HG03045 (cell line): ENCODE data around the gene APLN.

Experiments used
- ATAC-seq: cut with Tn5 transposase; IDR thresholded peaks from one replicate; pipeline ENCODE4 v1.9.1; 2021; ENCODE audit warnings: mild to moderate bottlenecking, moderate library complexity; ENCODE audit not compliant: unreplicated experiment

Gene APLN

GRCh38 chrX:129654652-129655546 lies at the start of gene APLN:
TSS of gene APLN (minus strand) at chrX:129654956. CDS start at chrX:129654630, 326 bp downstream.
- ATAC-seq = no peak

DNA sequence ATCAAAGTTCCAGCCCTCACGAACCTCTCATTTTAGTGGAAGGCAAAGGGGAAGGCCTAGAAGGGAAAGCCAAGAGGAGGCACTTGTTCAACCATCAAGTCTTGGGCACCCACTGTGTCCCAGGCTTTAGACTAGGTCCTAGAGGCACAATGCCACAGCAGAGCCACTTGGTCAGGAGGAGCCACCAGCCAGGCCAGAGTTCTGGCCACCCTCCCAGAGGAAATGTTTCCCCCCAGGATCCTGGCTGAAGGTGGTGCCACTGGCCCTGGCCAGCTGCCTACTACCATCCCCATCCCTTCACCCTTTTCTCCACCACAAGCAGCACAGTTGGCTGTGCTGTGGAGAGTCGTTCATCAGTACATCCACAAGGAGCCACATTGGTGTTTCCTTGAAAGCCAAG lies 49.7 kb upstream of the APLN start:
- no peak for ATAC-seq

DNA sequence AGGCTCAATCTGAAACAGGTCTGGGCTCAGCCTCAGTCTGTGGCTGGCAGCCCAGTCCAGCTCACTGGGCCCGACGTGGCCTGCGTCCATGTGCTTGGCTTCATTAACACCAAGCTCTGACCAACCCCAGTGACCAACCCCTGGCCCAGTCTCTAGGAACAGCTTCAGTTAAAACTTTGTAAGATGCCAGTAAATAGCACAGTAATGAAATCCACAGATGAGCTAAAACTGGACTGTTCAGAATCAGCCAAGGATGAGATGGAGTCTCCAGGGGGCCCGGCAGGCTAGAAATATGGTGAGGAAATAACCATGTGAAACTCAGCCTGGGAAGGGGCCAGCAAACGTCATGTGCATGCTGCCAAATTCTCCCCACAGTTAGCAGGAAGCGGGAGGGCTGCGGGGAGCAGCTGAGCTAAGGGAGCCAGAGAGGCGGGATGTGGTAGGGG lies 46.9 kb upstream of the APLN start:
- no peak for ATAC-seq

DNA sequence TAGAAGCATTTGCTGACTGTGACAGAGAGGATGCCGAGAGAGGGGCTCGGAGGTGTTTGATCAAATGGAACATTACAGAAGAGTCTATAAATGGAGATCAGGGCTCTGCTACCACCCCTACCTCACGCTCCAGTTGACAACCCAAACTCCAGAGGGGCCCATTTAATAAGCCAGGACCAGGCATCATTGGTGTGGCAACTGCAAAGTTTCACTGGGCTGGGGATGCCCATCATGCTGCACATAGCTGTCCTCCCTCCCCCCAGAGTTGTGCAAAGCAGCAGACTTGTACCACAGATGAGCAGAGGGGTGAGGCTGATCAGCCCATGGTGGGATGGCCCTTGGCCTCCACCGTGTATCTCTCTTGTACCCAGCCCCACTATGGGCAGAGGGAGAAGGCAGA lies 45.8 kb upstream of the APLN start:
- no peak for ATAC-seq

GRCh38 chrX:129698150-129698549 lies 43.4 kb upstream of the APLN start:
- no peak for ATAC-seq

DNA sequence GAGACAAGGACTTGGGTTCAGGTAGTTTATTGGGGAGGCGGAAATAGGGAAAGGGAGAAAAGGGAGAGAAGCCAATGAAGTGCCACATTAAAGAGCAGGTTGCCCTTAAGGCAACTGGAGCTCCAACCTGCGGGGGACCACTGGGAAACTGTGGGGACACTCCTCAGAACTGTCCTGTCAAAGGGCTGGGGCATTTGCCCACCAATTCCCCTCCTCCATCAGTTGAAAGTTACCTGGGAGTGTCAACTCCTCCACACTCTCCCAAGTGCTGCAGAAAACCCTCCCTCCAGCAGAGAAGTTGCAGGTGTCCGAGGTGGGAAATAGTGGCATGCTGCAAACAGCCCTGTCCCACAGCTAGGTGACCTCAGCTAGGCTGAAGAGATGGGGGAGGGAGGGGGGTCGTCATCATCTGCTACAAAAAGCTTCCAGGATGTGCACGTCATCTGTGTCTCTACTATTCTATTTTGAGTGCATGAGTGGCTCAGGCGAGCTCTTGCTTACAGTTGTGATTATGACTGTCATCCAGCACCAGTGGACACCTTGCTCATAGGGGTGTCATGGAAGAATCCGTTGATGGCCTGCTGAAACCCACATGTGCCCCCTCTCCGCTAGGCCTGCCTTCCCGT lies 42.6 kb upstream of the APLN start:
- ATAC-seq = no peak

GRCh38 chrX:129696463-129697155 lies 41.9 kb upstream of the APLN start:
- no peak for ATAC-seq

GRCh38 chrX:129695937-129696336 lies 41.2 kb upstream of the APLN start:
- ATAC-seq = no peak

GRCh38 chrX:129695535-129695934 lies 40.8 kb upstream of the APLN start:
- no peak for ATAC-seq

- ATAC-seq = no peak
These were observed 40.0 kb upstream of the APLN start for GRCh38 chrX:129694805-129695204.

DNA sequence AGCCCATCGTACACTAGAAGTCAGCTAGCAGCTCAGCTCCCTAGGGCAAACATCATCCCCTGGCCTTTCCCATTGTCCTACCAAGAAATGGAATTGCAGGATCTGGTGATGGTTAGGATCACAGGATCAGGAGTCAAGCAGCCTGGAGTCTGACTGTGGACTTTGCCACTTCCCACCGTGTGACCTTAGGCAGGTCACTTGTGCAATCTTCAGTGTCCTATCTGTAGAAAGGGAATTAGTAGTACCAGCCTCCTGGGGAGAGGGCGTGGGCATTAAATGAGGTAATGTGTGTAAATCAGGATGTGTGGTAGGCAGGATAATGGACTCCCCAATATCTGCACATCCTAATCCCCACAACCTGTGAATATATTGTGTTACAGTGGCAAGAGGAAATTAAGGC lies 38.6 kb upstream of the APLN start:
- no peak for ATAC-seq

DNA sequence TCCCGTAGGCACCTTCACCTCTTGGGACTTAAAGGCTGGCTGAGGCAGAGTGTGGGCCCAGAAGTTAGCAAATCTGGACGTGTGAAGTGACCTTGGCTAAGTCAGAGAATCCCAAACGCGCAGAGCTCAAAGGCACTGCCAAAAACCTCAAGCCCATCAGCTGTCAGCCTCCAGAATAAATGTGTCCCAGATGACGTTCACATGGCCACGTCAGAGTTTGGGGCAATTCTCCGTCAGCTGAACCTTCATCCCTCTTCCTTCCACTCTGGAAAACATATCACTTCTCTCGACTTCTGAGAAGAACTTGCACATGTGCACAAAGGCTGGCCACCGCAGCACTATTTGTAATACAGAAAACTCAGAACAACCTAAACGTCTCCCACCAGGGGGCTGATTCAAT lies 35.7 kb upstream of the APLN start:
- ATAC-seq = no peak

GRCh38 chrX:129689796-129690195 lies 35.0 kb upstream of the APLN start:
- no peak for ATAC-seq

GRCh38 chrX:129688097-129688496 lies 33.3 kb upstream of the APLN start:
- ATAC-seq = no peak

DNA sequence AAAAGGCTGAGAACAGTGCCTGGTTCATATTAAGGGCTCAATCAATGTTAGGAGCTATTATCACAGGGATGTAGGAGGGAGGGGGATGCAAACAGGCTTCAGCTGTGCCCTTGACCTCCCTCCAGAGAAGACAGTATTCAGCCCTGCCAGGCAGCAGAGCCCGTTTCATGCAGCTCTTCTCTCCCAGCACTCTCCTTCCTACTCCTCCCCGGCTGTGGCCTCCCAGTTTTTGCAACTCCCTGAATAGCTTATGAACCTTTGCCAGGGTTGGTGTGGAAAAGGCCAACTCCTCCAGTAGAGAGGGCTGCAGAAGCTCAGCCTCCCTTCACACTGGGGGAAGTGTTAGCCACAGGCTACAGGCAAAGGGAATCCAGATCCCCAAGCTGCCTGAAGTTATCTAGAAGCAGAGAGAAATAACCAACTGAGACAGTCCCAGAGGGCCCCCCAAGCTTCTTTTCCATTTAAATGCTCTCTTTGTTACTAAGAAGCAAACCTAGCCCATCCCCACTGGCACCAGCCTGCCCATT lies 31.7 kb upstream of the APLN start:
- no peak for ATAC-seq

DNA sequence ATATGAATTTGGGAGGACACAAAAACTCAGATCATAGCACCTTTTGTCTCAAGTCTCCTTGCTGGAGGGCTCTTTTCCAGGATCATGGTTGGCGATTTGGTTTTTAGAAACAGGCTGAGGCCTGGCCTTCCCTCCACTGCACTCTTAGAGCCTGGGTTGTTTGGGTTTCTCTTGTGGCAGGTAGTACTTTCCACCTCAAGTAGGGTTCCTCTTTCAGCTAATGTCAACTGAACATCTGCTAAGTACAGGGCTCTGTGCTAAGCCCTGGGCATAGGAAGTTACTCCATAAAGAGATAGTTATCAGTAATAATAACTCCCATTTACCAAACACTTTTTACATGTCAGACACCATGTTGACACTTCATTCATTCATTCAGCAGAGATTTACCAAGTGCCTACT lies 28.2 kb upstream of the APLN start:
- no peak for ATAC-seq

- no peak for ATAC-seq
These were observed 25.1 kb upstream of the APLN start for GRCh38 chrX:129679901-129680300.

DNA sequence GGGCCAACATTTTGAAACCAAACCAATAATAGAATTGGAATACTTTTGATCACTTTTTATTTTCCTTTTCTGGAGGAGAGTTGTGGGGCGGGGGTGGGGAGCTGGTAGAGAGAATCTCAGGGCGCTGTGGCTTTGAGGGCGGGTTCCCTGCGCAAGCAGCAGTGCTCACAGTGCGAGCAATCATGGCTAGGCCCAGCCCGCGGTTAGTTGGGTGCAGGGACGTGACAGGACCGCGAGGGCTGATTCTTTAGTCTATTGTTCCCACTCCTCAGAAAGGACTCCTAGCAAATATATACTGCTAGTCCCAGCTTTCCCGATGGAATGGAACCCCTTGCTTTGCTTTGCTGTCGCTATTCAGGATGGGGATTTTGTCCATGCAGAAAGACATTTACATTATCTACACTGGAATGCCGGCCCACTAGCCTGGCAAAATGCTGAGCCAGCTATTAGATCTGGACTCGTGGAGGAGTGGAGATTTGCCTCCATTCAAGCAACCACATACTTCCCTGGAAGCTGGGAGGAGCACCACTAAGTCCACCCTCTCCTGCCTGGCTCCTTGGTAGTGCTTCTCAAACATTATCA lies 23.9 kb upstream of the APLN start:
- ATAC-seq = no peak

- no peak for ATAC-seq
These were observed 12.7 kb upstream of the APLN start for GRCh38 chrX:129667412-129667811.

DNA sequence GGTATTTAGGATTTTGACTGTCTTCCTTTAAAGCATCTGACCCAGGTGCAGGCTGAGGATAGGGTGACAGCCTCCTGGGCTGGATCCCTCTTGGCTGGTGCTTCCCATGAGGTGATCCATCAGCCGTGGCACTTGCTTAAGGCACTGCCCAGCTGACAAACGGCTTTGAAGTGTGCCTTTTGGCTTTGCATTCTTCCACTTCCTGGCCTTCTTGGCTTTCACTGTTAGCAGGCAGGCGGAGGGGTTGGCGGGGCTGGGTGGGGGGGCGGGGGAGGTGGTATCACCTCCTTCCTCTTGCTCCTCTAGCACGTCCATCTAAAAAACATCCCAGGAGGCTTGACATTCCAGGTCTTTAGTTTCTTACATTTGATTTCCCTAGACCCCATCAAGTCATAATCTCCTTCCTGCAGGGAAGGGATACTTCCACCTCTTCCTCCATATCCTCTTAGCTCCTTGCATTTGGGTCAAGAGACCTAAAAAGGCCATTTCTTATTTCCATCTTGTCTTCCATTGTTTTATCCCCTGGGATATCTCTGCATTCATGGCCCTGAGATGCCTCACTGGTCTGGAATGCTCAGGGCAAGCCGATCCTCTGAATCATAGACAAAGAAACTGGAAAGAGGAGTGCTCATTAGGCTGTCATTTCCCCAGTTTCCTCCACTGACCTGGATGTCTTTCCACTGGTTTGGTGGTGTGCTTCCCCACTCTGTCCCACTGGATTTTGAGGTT lies 11.3 kb upstream of the APLN start:
- ATAC-seq = no peak
